HepG2 (cell line): ENCODE results near the gene FAM111A. TPM values are rescaled to one million over a fixed set of nuclear protein-coding genes. Genes with fewer than 3 reads are reported as not detected.

Experiments
- ATAC-seq: fragments of 200-7000 bp; cut with Tn5 transposase; 3 replicates; pipeline ENCODE4 v1.9.1; 2020; ENCODE audit warnings: mild to moderate bottlenecking, moderate library complexity
- BruUV-seq: library from RNA; stranded (reverse); fragments of 400-500 nt; replicated peaks from 2 replicates; lab custom pipeline; 2021; lab: Mats Ljungman, UMichigan
- CTCF ChIA-PET: fragments of 300-600 bp; formaldehyde crosslinking; extraction: SDS; loops from one replicate; lab custom pipeline; 2021; ENCODE audit warnings: low total read pairs, inconsistent platforms, low intra/inter-chr PET ratio; lab: Yijun Ruan, JAX
- POLR2A ChIA-PET: fragments of 350-600 bp; sonication (Branson Sonifier 250); formaldehyde crosslinking; loops from one replicate; lab custom pipeline; 2020; ENCODE audit warnings: antibody characterized with exemption, inconsistent platforms; lab: Yijun Ruan, JAX
- DNase-seq: peaks from one replicate; pipeline ENCODE4 v3.0.0-alpha.2; 2015; ENCODE audit warnings: low spot score
- FAIRE-seq: peaks from 3 replicates; lab custom pipeline; 2011; peaks lifted over from hg19 to GRCh38; lab: Jason Lieb, UNC
- H2AFZ ChIP-seq: one replicate; pipeline ENCODE4 v1.6.1; 2011; ENCODE audit warnings: low read length, inconsistent platforms
- H3K27ac ChIP-seq: fragments of 300-600 bp; 3 replicates; pipeline ENCODE4 v1.8.0; 2011; ENCODE audit warnings: mixed run types, mild to moderate bottlenecking, mixed read lengths, low read length, inconsistent platforms; ENCODE audit not compliant: insufficient read depth; ENCODE audit errors: extremely low read length
- H3K27me3 ChIP-seq, 2 experiments: fragments of 200-600 bp in 1 of 2; 2 replicates in 1 of 2; 3 replicates in 1 of 2; pipeline versions ENCODE4 v1.6.0 to v1.8.0; 2011; ENCODE audit warnings: low read length in 2 of 2, mild to moderate bottlenecking in 2 of 2, moderate library complexity in 2 of 2, inconsistent platforms in 1 of 2; ENCODE audit not compliant: insufficient read depth in 2 of 2, control insufficient read depth in 1 of 2
- H3K36me3 ChIP-seq, 2 experiments: fragments of 200-600 bp in 1 of 2; replicated peaks in 1 of 2; 2 replicates in 1 of 2; 3 replicates in 1 of 2; pipeline versions ENCODE4 v1.5.1 to v1.8.0; 2011; ENCODE audit warnings: low read length in 2 of 2, inconsistent platforms in 1 of 2; ENCODE audit not compliant: insufficient read depth in 2 of 2, control insufficient read depth in 1 of 2
- H3K4me1 ChIP-seq: 2 replicates; pipeline ENCODE4 v1.5.1; 2012; ENCODE audit warnings: low read length, inconsistent platforms; ENCODE audit not compliant: insufficient read depth
- H3K4me2 ChIP-seq: 2 replicates; pipeline ENCODE4 v1.6.0; 2011; ENCODE audit warnings: low read depth, low read length, inconsistent platforms
- H3K4me3 ChIP-seq, 3 experiments: fragments of 200-600 bp in 1 of 3; sonication (generic), shearing (Covaris generic) in 1 of 3; replicated peaks in 1 of 3; 2 replicates each; pipeline ENCODE4 v1.5.1; 2011 to 2016; ENCODE audit warnings: low read length in 3 of 3, inconsistent platforms in 2 of 3, low read depth in 2 of 3, mild to moderate bottlenecking in 2 of 3, control low read depth in 1 of 3, mixed read lengths in 1 of 3; ENCODE audit not compliant: insufficient read depth in 1 of 3
- H3K79me2 ChIP-seq: one replicate; pipeline ENCODE4 v1.6.1; 2011; ENCODE audit warnings: low read length, inconsistent platforms; ENCODE audit not compliant: insufficient read depth
- H3K9ac ChIP-seq: 2 replicates; pipeline ENCODE4 v1.6.0; 2011; ENCODE audit warnings: mild to moderate bottlenecking, low read depth, low read length, inconsistent platforms; ENCODE audit not compliant: insufficient read depth
- H3K9me3 ChIP-seq: 2 replicates; pipeline ENCODE4 v1.5.1; 2012; ENCODE audit warnings: mild to moderate bottlenecking, low read length
- H4K20me1 ChIP-seq: 2 replicates; pipeline ENCODE4 v1.6.0; 2011; ENCODE audit warnings: inconsistent platforms, mild to moderate bottlenecking, low read length, moderate library complexity; ENCODE audit not compliant: insufficient read depth
- CREB1 ChIP-seq, 2 experiments: fragments of 450-650 bp in 1 of 2; IDR thresholded peaks; 2 replicates each; pipeline ENCODE4 v1.6.1; 2016 to 2017; ENCODE audit warnings: control low read depth in 1 of 2, mild to moderate bottlenecking in 1 of 2, missing compliant biosample characterization in 1 of 2, missing genetic modification characterization in 1 of 2
- HMGXB3 ChIP-seq: sonication (generic); formaldehyde crosslinking; IDR thresholded peaks from 2 replicates; pipeline ENCODE4 v1.4.0; 2020; ENCODE audit warnings: missing genetic modification reagents, borderline replicate concordance
- SRY ChIP-seq: sonication (generic); formaldehyde crosslinking; IDR thresholded peaks from 2 replicates; pipeline ENCODE4 v1.8.0; 2022; ENCODE audit warnings: mild to moderate bottlenecking, missing genetic modification reagents
- ZNF703 ChIP-seq: sonication (generic); formaldehyde crosslinking; IDR thresholded peaks from 2 replicates; pipeline ENCODE4 v1.5.1; 2020; ENCODE audit warnings: missing genetic modification reagents, mild to moderate bottlenecking, moderate library complexity, borderline replicate concordance
- WGBS: methylation state at CpG from one replicate; pipeline ENCODE4 v1.1.6; 2017; ENCODE audit warnings: low lambda C conversion rate; 5-methylcytosine and 5-hydroxymethylcytosine counted together
- in situ Hi-C: cut with HindIII; loops from 2 replicates; pipeline ENCODE4 v1.10.0; 2017; ENCODE audit warnings: low pct_unique_long_range_greater_than_20kb; ENCODE audit not compliant: extremely low pct_ligation_motif_present
- intact Hi-C: fragments of 100-400 bp; cut with micrococcal nuclease; formaldehyde crosslinking; loops from one replicate; pipeline ENCODE4 v1.10.0; 2022; ENCODE audit not compliant: unreplicated experiment
- polyA plus RNA-seq, 8 experiments: library from polyadenylated mRNA; depleted of rRNA in 3 of 8; stranded (reverse) in 7 of 8; unstranded in 1 of 8; fragments of >200 nt; fragmentation: Illumina TruSeq in 4 of 8; extraction: Trizol in 4 of 8; gene quantifications; 2 replicates each; pipeline versions ENCODE4 v1.2.1 to v1.2.3, GENCODE V29; 2011 to 2016; ENCODE audit warnings: low read depth in 4 of 8, missing spikeins in 1 of 8, mixed read lengths in 1 of 8; ENCODE audit not compliant: insufficient read depth in 1 of 8
- total RNA-seq, 5 experiments: library from RNA; depleted of rRNA; stranded (reverse); fragments of >200 nt; fragmentation: Illumina TruSeq; extraction: Trizol; gene quantifications; 2 replicates each; pipeline ENCODE4 v1.2.3, GENCODE V29; 2016; ENCODE audit warnings: low read depth in 1 of 5
- TF ChIP-seq, protein P1 (sequence below): sonication (generic); formaldehyde crosslinking; conservative IDR thresholded peaks from 2 replicates; pipeline ENCODE4 v1.4.0; 2020; ENCODE audit warnings: mild to moderate bottlenecking, missing genetic modification reagents, moderate library complexity
- TF ChIP-seq, protein P2 (sequence below): sonication (generic); formaldehyde crosslinking; IDR thresholded peaks from 2 replicates; pipeline ENCODE4 v1.4.0; 2020; ENCODE audit warnings: missing genetic modification reagents

The FAM111A gene
- total and polyA plus RNA-seq, 2 of the 13 experiments (the other 11 are each of a cell fraction or from before 2014, with no cell fraction given), result 3.2 to 13.5 TPM

GRCh38 chr11:59173964-59174663 lies 31.5 kb downstream of the FAM111A start:
- Histone ChIP-seq H3K4me3 (peak overlapping the region; percentile 67 to 80 (median 68)), H3K9ac (0 out of 2 replicates have a peak overlapping the region, but pooled peaks have one; percentile 10), H3K9me3 (no peaks in the 10 kb centered on the region), H3K79me2 (no peaks in the 10 kb centered on the region), H4K20me1 (0 out of 2 replicates have a peak, but pooled peaks cover 3% of the 10 kb centered on the region), H3K4me2 (peak overlapping the region; percentile 100), H3K27me3 (no peaks in the 10 kb centered on the region; a peak in 1 of 5 replicates), H3K4me1 (peaks cover 41% of the 10 kb centered on the region), H3K27ac (peak overlapping the region; percentile 34), H3K36me3 (no peaks in the 10 kb centered on the region), H2AFZ (no peak overlapping the region)
- ChIA-PET POLR2A (interaction anchor here (0.6 to 4.4 kb wide), 6 partner anchors 8 to 503 kb away, joined by 3 to 46 read pairs (median 4); partner anchors contain the start of gene FAM111A), CTCF (interaction anchor here (0.8 kb wide), 1 partner anchor 34 kb away, joined by 3 read pairs; no protein-coding TSS in a partner anchor)
- in situ Hi-C loops, result loop anchor here (5.0 to 10.0 kb wide), 2 partner anchors 33 to 111 kb away; no protein-coding TSS in a partner anchor
- FAIRE-seq, result peak; percentile 67
- 6% methylated on average over 6 of the region's 7 CpGs for WGBS
- BruUV-seq, result TSS peak; percentile 57
- intact Hi-C loops, result no loop called here
- peak; percentile 89 for DNase-seq
- ATAC-seq, result peak; percentile 49
- TF ChIP-seq, protein P1, sequence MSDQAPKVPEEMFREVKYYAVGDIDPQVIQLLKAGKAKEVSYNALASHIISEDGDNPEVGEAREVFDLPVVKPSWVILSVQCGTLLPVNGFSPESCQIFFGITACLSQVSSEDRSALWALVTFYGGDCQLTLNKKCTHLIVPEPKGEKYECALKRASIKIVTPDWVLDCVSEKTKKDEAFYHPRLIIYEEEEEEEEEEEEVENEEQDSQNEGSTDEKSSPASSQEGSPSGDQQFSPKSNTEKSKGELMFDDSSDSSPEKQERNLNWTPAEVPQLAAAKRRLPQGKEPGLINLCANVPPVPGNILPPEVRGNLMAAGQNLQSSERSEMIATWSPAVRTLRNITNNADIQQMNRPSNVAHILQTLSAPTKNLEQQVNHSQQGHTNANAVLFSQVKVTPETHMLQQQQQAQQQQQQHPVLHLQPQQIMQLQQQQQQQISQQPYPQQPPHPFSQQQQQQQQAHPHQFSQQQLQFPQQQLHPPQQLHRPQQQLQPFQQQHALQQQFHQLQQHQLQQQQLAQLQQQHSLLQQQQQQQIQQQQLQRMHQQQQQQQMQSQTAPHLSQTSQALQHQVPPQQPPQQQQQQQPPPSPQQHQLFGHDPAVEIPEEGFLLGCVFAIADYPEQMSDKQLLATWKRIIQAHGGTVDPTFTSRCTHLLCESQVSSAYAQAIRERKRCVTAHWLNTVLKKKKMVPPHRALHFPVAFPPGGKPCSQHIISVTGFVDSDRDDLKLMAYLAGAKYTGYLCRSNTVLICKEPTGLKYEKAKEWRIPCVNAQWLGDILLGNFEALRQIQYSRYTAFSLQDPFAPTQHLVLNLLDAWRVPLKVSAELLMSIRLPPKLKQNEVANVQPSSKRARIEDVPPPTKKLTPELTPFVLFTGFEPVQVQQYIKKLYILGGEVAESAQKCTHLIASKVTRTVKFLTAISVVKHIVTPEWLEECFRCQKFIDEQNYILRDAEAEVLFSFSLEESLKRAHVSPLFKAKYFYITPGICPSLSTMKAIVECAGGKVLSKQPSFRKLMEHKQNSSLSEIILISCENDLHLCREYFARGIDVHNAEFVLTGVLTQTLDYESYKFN (CRISPR knock-in tag), result peak; percentile 65
- TF ChIP-seq ZNF703 (CRISPR knock-in tag) (no peak), CREB1 (IDR thresholded peaks at IDR 0.05) (no peak), CREB1 (CRISPR knock-in tag; IDR thresholded peaks at IDR 0.05) (peak; percentile 30; the same call in 1 of the 2 replicates), HMGXB3 (CRISPR knock-in tag) (no peak), SRY (CRISPR knock-in tag) (no peak)
- TF ChIP-seq, protein P2, sequence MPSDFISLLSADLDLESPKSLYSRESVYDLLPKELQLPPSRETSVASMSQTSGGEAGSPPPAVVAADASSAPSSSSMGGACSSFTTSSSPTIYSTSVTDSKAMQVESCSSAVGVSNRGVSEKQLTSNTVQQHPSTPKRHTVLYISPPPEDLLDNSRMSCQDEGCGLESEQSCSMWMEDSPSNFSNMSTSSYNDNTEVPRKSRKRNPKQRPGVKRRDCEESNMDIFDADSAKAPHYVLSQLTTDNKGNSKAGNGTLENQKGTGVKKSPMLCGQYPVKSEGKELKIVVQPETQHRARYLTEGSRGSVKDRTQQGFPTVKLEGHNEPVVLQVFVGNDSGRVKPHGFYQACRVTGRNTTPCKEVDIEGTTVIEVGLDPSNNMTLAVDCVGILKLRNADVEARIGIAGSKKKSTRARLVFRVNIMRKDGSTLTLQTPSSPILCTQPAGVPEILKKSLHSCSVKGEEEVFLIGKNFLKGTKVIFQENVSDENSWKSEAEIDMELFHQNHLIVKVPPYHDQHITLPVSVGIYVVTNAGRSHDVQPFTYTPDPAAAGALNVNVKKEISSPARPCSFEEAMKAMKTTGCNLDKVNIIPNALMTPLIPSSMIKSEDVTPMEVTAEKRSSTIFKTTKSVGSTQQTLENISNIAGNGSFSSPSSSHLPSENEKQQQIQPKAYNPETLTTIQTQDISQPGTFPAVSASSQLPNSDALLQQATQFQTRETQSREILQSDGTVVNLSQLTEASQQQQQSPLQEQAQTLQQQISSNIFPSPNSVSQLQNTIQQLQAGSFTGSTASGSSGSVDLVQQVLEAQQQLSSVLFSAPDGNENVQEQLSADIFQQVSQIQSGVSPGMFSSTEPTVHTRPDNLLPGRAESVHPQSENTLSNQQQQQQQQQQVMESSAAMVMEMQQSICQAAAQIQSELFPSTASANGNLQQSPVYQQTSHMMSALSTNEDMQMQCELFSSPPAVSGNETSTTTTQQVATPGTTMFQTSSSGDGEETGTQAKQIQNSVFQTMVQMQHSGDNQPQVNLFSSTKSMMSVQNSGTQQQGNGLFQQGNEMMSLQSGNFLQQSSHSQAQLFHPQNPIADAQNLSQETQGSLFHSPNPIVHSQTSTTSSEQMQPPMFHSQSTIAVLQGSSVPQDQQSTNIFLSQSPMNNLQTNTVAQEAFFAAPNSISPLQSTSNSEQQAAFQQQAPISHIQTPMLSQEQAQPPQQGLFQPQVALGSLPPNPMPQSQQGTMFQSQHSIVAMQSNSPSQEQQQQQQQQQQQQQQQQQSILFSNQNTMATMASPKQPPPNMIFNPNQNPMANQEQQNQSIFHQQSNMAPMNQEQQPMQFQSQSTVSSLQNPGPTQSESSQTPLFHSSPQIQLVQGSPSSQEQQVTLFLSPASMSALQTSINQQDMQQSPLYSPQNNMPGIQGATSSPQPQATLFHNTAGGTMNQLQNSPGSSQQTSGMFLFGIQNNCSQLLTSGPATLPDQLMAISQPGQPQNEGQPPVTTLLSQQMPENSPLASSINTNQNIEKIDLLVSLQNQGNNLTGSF (CRISPR knock-in tag), result no peak
